Astrocyte (in vitro differentiated cells and primary cell): Measurements from ENCODE around the gene ZBBX. TPM values are rescaled to one million over a fixed set of nuclear protein-coding genes. Genes with fewer than 3 reads are reported as not detected.

Experiments
- DNase-seq: peaks from one replicate; pipeline ENCODE4 v3.0.0-alpha.2; 2010; ENCODE audit warnings: low read depth
- FAIRE-seq: peaks from 2 replicates; lab custom pipeline; 2011; peaks lifted over from hg19 to GRCh38; lab: Jason Lieb, UNC
- H2AFZ ChIP-seq: 2 replicates; pipeline ENCODE4 v1.6.0; 2012; ENCODE audit warnings: low read depth, low read length, inconsistent platforms
- H3K27ac ChIP-seq: 2 replicates; pipeline ENCODE4 v1.5.1; 2011; ENCODE audit warnings: low read depth, low read length, inconsistent platforms
- H3K27me3 ChIP-seq: 2 replicates; pipeline ENCODE4 v1.6.0; 2011; ENCODE audit warnings: low read length, inconsistent platforms; ENCODE audit not compliant: insufficient read depth
- H3K36me3 ChIP-seq: 2 replicates; pipeline ENCODE4 v1.5.1; 2011; ENCODE audit warnings: low read length, inconsistent platforms; ENCODE audit not compliant: insufficient read depth
- H3K4me1 ChIP-seq: 2 replicates; pipeline ENCODE4 v1.5.1; 2011; ENCODE audit warnings: low read length, inconsistent platforms; ENCODE audit not compliant: insufficient read depth
- H3K4me2 ChIP-seq: 2 replicates; pipeline ENCODE4 v1.6.0; 2012; ENCODE audit warnings: low read length, inconsistent platforms
- H3K4me3 ChIP-seq: 2 replicates; pipeline ENCODE4 v1.5.1; 2011; ENCODE audit warnings: low read depth, mild to moderate bottlenecking, low read length, inconsistent platforms; ENCODE audit not compliant: insufficient read depth
- H3K79me2 ChIP-seq: 2 replicates; pipeline ENCODE4 v1.6.0; 2012; ENCODE audit warnings: mild to moderate bottlenecking, low read length, inconsistent platforms; ENCODE audit not compliant: insufficient read depth
- H3K9ac ChIP-seq: 2 replicates; pipeline ENCODE4 v1.6.0; 2012; ENCODE audit warnings: mild to moderate bottlenecking, low read length, inconsistent platforms
- H3K9me3 ChIP-seq: 2 replicates; pipeline ENCODE4 v1.5.1; 2012; ENCODE audit warnings: low read depth, mild to moderate bottlenecking, low read length, inconsistent platforms; ENCODE audit not compliant: insufficient read depth
- H4K20me1 ChIP-seq: 2 replicates; pipeline ENCODE4 v1.6.0; 2012; ENCODE audit warnings: low read length, inconsistent platforms; ENCODE audit not compliant: insufficient read depth
- H3K27ac Mint-ChIP-seq: one replicate; pipeline ENCODE4 v1.8.0; 2021; ENCODE audit warnings: mild to moderate bottlenecking, mixed read lengths; ENCODE audit not compliant: unreplicated experiment
- H3K27me3 Mint-ChIP-seq: one replicate; pipeline ENCODE4 v1.8.0; 2021; ENCODE audit warnings: low read depth, mixed read lengths; ENCODE audit not compliant: unreplicated experiment
- H3K36me3 Mint-ChIP-seq: one replicate; pipeline ENCODE4 v1.8.0; 2021; ENCODE audit warnings: low read depth, mixed read lengths; ENCODE audit not compliant: unreplicated experiment
- H3K4me1 Mint-ChIP-seq: one replicate; pipeline ENCODE4 v1.8.0; 2021; ENCODE audit warnings: low read depth, mixed read lengths; ENCODE audit not compliant: unreplicated experiment
- H3K4me3 Mint-ChIP-seq: one replicate; pipeline ENCODE4 v1.8.0; 2021; ENCODE audit warnings: mild to moderate bottlenecking, moderate library complexity, mixed read lengths; ENCODE audit not compliant: unreplicated experiment
- H3K9me3 Mint-ChIP-seq: one replicate; pipeline ENCODE4 v1.8.0; 2021; ENCODE audit warnings: mild to moderate bottlenecking, mixed read lengths; ENCODE audit not compliant: unreplicated experiment
- CTCF ChIP-seq: IDR thresholded peaks from 2 replicates; pipeline ENCODE4 v1.5.1; 2011; ENCODE audit warnings: low read depth, mild to moderate bottlenecking, inconsistent platforms, low read length, moderate library complexity; ENCODE audit not compliant: insufficient read depth
- EZH2 ChIP-seq: IDR thresholded peaks from 2 replicates; pipeline ENCODE4 v1.6.1; 2012; ENCODE audit warnings: mild to moderate bottlenecking, low read length, inconsistent platforms; ENCODE audit not compliant: insufficient read depth
- total RNA-seq: library from RNA; stranded (reverse); gene quantifications from 2 replicates; pipeline ENCODE4 v1.2.1, GENCODE V29; 2021

ZBBX gene
- total RNA-seq, 1 donor from 2014 or later: 1.3 TPM

GRCh38 chr3:167375478-167375877 lies 4.6 kb downstream of the ZBBX start:
- Mint-ChIP-seq H3K27me3 (no peaks in the 10 kb centered on the region), H3K9me3 (no peaks in the 10 kb centered on the region), H3K36me3 (no peaks in the 10 kb centered on the region), H3K4me1 (no peaks in the 10 kb centered on the region), H3K27ac (no peak overlapping the region), H3K4me3 (no peak overlapping the region)
- H2AFZ ChIP-seq: no peak overlapping the region
- H3K36me3 ChIP-seq: no peaks in the 10 kb centered on the region
- H3K9ac ChIP-seq: no peak overlapping the region
- no peak for DNase-seq
- no peaks in the 10 kb centered on the region for H3K4me1 ChIP-seq
- H3K79me2 ChIP-seq: no peaks in the 10 kb centered on the region
- no peaks in the 10 kb centered on the region for H4K20me1 ChIP-seq
- no peak for FAIRE-seq
- no peak overlapping the region for H3K4me3 ChIP-seq
- no peak for TF ChIP-seq EZH2
- no peak for TF ChIP-seq CTCF
- H3K27ac ChIP-seq: no peak overlapping the region
- H3K4me2 ChIP-seq: no peak overlapping the region
- H3K9me3 ChIP-seq: no peaks in the 10 kb centered on the region
- H3K27me3 ChIP-seq: no peaks in the 10 kb centered on the region

- H3K27me3 ChIP-seq: no peaks in the 10 kb centered on the region
- no peaks in the 10 kb centered on the region for H3K36me3 ChIP-seq
- TF ChIP-seq CTCF: no peak
- TF ChIP-seq EZH2: no peak
- no peaks in the 10 kb centered on the region for H3K9me3 Mint-ChIP-seq
- no peaks in the 10 kb centered on the region for H3K36me3 Mint-ChIP-seq
- H4K20me1 ChIP-seq: no peaks in the 10 kb centered on the region
- H3K79me2 ChIP-seq: no peaks in the 10 kb centered on the region
- H2AFZ ChIP-seq: no peak overlapping the region
- no peaks in the 10 kb centered on the region for H3K4me1 ChIP-seq
- no peaks in the 10 kb centered on the region for H3K27me3 Mint-ChIP-seq
- H3K27ac Mint-ChIP-seq: no peak overlapping the region
- no peaks in the 10 kb centered on the region for H3K4me1 Mint-ChIP-seq
- H3K9me3 ChIP-seq: no peaks in the 10 kb centered on the region
- DNase-seq (no peak), FAIRE-seq (no peak)
- no peak overlapping the region for H3K9ac ChIP-seq
- H3K27ac ChIP-seq: no peak overlapping the region
- no peak overlapping the region for H3K4me3 Mint-ChIP-seq
- no peak overlapping the region for H3K4me2 ChIP-seq
- no peak overlapping the region for H3K4me3 ChIP-seq
Measured at GRCh38 chr3:167372138-167372537, 8.0 kb downstream of the ZBBX start.

DNA sequence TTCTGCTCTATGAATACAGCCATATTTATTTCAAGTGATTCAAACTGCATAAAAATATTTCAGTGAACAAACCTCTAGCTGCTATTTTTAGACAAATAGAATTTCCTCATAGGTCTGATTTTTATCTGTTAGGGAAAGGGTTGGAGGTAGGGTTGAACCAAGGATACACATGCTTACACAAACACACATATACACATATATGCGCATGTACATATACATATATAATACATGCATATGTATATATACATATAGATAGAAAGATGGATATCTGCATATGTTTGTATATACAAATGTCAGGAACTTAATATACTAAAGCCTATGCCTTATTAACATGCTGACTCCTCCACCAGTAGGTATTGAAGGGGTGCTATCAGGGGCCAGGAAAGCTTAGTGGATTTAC lies 18.1 kb downstream of the ZBBX start:
- H3K27me3 Mint-ChIP-seq: no peaks in the 10 kb centered on the region
- H3K27ac Mint-ChIP-seq: no peak overlapping the region
- Histone ChIP-seq H3K4me2 (no peak overlapping the region), H3K4me3 (no peak overlapping the region), H3K79me2 (no peaks in the 10 kb centered on the region), H3K27ac (no peak overlapping the region), H4K20me1 (no peaks in the 10 kb centered on the region), H3K9ac (no peak overlapping the region), H3K4me1 (no peaks in the 10 kb centered on the region), H2AFZ (no peak overlapping the region), H3K36me3 (no peaks in the 10 kb centered on the region), H3K27me3 (no peaks in the 10 kb centered on the region), H3K9me3 (no peaks in the 10 kb centered on the region)
- no peaks in the 10 kb centered on the region for H3K9me3 Mint-ChIP-seq
- H3K4me1 Mint-ChIP-seq: no peaks in the 10 kb centered on the region
- no peak overlapping the region for H3K4me3 Mint-ChIP-seq
- FAIRE-seq (no peak), DNase-seq (no peak)
- TF ChIP-seq CTCF: no peak
- TF ChIP-seq EZH2: no peak
- no peaks in the 10 kb centered on the region for H3K36me3 Mint-ChIP-seq
